HS-27A (cell line): ENCODE data around the gene THAP4.

ENCODE experiments used
- DNase-seq: peaks from one replicate; pipeline ENCODE4 v3.0.0-alpha.2; 2012; ENCODE audit warnings: low read depth, missing footprints

Gene THAP4

GRCh38 chr2:241637018-241637794, at the start of gene THAP4, which contains the start of gene ATG4B:
THAP4 (minus strand) TSS chr2:241637158; CDS start chr2:241637017, 141 bp downstream.
ATG4B (plus strand) TSS chr2:241637693; CDS start chr2:241637715, 22 bp downstream.
- DNase-seq: no peak

- DNase-seq: no peak
Observed at GRCh38 chr2:241686324-241686649, 49.3 kb upstream of the THAP4 start.

GRCh38 chr2:241680827-241681599, 44.1 kb upstream of the THAP4 start:
- DNase-seq: no peak

- DNase-seq: no peak
Observed at GRCh38 chr2:241680044-241680443, 43.1 kb upstream of the THAP4 start.

GRCh38 chr2:241678784-241679540, 42.0 kb upstream of the THAP4 start:
- DNase-seq: no peak

- DNase-seq: no peak
Observed at GRCh38 chr2:241678307-241678706, 41.3 kb upstream of the THAP4 start.

- DNase-seq: no peak
Observed at GRCh38 chr2:241677392-241677791, 40.4 kb upstream of the THAP4 start.

GRCh38 chr2:241676665-241677064, 39.7 kb upstream of the THAP4 start:
- DNase-seq: no peak

- no peak for DNase-seq
Observed at GRCh38 chr2:241675885-241676284, 38.9 kb upstream of the THAP4 start.

- DNase-seq: no peak
Observed at GRCh38 chr2:241673797-241674725, 37.1 kb upstream of the THAP4 start.

- DNase-seq: no peak
Observed at GRCh38 chr2:241673189-241673663, 36.3 kb upstream of the THAP4 start.

- no peak for DNase-seq
Observed at GRCh38 chr2:241672243-241673188, 35.6 kb upstream of the THAP4 start.

- no peak for DNase-seq
Observed at GRCh38 chr2:241671457-241672240, 34.7 kb upstream of the THAP4 start.

GRCh38 chr2:241670333-241671110, 33.6 kb upstream of the THAP4 start:
- no peak for DNase-seq

- DNase-seq: no peak
Observed at GRCh38 chr2:241668839-241669238, 31.9 kb upstream of the THAP4 start.

GRCh38 chr2:241668354-241668753, 31.4 kb upstream of the THAP4 start:
- no peak for DNase-seq

GRCh38 chr2:241666627-241667400, 29.9 kb upstream of the THAP4 start:
- no peak for DNase-seq
